GM19351 (cell line): ENCODE data around the gene CAMK1D.
"Not testable (repeated sequence)": the region's sequence is repeated elsewhere in the genome, so short reads cannot be mapped to it uniquely, and the experiment has no call there.

Experiments used
- ATAC-seq: cut with Tn5 transposase; IDR thresholded peaks from one replicate; pipeline ENCODE4 v1.9.1; 2021; ENCODE audit warnings: mild to moderate bottlenecking, moderate library complexity; ENCODE audit not compliant: unreplicated experiment

CAMK1D gene

DNA sequence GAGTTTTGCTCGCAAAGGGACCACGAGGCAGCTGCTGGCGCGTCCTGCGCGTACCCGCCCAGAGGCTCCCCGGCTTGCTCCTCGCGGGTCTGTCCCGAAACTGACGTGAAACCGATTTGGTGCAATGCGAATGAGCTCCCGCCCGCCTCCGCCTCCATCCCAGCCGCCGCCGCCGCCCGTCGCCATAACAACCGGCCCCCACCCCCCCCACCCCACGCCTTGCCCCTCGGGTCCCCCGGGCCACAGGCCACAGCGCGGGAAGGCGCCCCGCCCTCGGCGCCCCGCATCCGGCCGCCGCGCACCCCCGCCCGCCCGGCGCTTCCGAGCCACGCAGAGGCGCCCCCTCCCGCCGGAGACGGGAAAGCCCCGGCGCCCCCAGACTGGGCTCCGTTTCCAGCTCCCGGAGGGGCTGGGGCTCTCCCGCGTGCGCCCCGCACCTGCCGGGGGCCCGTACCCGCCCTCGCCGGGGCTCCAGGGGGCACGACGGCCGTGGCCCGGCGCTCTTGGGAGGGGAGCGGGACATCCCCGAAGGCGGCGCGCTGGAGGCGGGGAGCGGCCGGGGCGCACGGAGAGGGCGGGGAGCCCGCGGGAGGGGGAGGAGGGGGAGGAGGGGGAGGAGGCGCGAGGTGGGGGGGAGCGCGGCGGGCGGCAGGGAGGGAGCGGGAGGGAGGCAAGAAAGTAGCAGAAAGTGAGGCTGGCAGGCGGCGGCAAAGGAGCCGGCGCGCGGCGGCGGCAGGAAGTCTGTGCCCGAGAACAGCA lies at the start of gene CAMK1D:
Gene CAMK1D (plus strand): TSS at position 678 of the 759 bp plus-strand sequence.
- ATAC-seq: peak; percentile 45

DNA sequence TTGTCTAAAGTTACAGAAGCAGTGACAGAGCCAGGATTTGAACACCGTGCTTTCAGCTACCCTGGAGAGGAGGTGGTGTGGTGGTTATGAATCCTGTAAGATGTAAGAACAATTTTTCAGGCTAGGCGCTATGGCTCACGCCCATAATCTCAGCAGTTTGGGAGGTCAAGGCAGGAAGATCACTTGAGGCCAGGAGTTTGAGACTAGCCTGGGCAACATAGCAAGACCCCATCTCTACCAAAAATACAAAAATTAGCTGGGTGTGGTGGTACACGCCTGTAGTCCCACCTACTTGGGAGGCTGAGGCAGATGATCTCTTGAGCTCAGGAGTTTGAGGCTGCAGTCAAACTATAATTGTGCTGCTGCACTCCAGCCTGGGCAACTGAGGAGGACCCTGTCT lies 48.3 kb upstream of the CAMK1D start:
- ATAC-seq: not testable (repeated sequence)

DNA sequence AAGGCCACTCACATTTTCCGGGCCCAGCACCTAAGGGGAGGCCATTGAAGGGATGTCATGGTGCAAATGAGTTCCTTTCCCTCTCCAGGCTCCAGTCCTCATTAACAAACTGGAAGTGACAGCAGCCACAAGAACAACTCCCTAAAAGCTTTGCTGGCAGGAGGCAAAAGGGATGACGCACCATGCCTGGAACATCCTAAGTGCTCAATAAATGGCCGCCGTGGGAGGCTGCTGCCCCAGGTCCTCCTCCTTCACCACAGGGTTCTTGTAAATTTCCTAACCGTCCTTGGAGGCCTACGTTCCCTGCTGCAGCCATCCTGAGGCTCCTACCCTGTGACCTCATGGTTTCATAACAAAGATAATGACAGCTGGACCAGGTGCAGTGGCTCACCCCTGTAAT lies 41.3 kb upstream of the CAMK1D start:
- ATAC-seq: no peak

DNA sequence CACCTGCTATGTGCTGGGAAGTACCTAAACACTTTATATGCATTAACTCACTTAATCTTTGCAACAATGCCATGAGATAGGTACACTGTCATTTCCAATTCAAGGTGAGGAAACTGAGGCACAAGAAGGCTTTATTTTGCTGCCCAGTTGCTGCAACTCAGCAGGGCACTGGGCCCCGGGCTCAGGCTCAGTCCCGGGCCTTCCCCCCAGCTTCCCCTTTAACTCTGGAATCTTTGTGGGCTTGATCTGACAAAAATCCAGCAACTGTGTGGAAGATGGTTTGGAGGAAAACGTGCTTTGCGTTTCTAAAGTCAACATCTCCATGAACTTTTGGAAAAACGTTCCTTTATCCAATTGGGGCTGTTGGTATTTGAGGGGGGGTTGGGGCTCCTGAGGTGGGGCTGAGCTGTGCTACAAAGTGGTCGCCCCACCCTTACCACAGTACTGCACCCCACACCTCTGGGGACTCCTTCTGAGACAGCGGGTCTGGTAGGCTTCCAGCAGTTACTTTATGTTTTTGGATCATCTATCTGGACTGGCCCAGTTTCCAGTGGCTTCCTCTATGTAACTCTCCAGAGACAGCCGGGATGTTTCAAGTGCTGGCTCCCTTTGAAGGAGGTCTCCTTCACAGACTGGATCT lies 40.5 kb upstream of the CAMK1D start:
- ATAC-seq: no peak

DNA sequence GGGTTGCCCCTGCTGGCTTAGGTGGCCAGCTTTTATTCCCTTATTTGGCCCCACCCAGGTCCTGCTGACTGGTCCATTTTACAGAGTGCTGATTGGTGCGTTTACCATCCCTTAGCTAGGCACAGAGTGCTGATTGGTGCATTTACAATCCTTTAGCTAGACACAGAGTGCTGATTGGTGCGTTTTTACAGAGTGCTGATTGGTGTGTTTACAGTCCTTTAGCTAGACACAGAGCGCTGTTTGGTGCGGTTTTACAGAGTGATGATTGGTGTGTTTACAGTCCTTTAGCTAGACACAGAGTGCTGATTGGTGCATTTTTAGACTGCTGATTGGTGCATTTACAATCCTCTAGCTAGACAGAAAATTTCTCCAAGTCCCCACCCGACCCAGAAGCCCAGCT lies 39.6 kb upstream of the CAMK1D start:
- not testable (repeated sequence) for ATAC-seq

DNA sequence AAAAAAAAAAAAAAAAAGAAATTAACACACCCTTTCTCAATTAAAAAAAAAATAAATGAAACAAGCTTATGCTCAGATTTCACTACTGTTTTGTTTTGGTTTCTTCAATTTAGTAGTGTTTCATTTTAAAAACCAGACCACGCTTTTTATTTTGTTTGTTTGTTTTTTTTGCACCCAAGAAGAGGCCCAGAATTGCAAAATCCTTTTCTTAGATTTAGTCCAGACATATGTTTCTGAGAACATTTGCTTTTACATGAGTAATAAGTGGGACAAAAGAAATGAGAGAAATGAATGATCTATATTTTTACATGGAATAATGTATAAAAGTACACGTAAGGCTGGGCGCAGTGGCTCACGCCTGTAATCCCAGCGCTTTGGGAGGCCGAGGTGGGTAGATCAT lies 34.5 kb upstream of the CAMK1D start:
- ATAC-seq: no peak

DNA sequence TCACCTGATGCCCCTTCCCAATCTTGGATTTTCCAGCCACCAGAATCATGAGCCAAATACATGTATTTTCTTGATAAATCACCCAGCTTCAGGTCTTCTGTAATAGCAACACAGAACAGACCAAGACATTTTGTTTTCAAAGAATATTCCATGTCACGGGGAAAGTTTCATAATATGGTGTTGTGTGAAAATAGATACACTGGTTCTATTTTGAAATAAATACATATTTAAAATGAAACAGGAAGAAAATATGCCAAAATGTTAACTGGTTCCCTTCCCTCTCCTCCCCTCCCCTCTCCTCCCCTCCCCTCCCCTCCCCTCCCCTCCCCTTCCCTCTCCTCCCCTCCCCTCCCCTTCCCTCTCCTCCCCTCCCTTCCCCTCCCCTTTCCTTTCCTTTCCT lies 30.3 kb upstream of the CAMK1D start:
- no peak for ATAC-seq

DNA sequence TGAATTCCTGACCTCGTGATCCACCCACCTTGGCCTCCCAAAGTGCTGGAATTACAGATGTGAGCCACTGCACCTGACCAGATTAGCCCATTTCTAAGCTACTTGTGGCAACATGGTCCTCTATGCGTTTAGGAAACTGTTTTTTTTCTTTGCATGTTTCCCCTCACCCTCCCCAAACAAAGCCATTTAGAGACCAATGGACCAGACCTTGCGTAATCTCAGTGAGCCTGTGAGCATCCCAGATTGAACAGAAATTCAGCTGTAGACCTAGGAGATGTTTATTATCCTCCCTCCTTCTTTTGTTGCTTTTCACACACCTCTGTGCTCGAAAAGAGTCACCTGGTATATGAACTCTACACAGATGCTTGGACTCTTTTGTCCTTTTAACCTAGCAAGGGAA lies 28.5 kb upstream of the CAMK1D start:
- ATAC-seq: no peak

DNA sequence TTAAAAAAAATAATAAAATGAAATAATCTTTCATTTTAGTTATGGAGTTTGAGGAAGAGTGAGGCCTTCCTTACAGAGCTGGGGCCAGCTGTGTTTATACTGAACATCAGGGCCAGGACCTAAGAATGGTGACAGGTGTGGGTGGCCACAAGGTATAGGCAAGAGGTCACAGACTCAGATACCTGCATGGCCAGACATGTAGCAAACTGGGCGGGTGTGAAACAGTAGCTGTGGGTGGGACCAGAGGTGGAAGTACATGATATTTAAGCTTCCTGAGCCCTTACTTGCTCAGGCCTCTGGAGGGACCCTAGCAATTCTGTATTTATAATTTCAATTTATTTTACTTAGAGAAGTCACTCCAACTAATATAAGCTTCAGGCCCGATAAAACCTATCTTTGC lies 27.7 kb upstream of the CAMK1D start:
- ATAC-seq: no peak

DNA sequence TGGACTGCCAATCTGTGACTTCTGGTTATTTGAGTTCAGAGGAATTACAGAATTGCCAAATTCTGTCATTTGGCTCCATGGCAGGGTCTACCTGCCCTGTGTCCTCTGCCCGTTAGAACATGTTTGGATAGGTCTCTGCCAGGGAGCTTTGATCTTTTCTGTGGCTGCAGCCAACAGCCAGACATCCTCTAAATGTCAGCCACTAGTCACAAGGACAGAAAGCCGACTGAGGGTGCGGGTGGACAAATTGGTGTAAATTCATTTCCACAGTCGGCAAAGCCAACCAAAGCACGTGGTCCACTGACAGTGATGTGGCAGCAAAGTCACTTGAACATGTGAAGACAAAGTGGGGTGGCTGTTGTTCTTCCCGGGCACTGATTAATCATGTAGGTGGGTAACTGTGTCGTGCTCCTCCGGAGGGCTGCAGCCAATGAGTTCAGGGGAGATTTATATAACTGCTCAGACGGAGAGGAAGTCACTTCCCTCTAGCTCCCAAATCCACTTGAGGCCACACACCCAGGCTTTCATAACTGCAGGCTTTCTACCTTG lies 26.7 kb upstream of the CAMK1D start:
- ATAC-seq: no peak

DNA sequence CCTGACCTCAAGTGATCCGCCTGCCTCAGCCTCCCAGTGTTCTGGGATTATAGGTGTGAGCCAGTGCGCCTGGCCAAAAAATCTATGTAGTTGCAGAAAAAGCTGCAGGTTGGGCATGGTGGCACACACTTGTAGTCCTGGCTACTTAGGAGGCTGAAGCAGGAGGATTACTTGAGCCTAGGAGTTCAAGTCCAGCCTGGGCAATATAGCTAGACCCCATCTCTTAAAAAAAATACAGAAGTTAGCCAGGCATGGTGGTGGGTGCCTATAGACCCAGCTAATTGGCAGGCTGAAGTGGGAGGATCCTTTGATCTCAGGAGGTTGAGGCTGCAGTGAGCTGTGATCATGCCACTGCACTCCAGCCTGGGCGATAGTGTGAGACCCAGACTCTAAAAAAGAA lies 24.8 kb upstream of the CAMK1D start:
- ATAC-seq: no peak

DNA sequence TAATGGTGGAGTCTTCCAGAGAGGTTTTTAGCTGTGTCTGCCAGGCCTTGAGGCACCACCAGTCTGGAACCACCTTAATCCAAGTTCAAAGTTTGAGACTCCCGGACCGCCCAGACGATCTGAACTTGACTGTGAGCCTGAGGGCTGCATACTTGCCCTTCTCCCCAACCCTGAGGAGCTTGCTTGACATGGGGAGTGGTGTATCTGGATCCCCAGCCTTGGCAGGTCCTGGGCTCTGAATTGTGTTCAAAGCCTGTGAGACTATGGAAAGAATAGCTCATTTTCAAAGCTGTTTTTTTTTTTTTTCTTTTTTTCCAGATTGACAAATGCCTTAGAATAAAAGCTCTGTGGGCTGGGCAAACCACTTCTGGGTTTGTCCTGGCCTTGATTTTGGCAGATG lies 22.3 kb upstream of the CAMK1D start:
- no peak for ATAC-seq

DNA sequence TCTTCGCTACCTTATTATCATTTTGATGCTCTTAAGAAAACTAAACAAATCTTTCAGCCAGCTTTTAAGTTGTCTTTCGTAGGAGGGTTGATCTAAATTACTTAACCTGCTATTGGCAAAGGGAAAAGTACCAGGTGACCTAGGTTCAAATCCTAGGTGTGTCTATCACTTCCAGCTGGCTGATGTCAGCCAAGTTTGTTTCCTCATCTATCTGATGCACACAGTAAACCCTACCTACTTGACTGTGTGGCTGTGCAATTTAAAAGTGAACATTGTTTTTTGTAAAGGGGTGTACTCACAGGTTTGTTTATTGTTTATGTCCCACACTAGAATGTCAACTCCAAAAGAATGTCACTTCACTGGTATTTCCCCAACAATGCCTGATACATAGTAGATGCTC lies 21.9 kb upstream of the CAMK1D start:
- no peak for ATAC-seq

DNA sequence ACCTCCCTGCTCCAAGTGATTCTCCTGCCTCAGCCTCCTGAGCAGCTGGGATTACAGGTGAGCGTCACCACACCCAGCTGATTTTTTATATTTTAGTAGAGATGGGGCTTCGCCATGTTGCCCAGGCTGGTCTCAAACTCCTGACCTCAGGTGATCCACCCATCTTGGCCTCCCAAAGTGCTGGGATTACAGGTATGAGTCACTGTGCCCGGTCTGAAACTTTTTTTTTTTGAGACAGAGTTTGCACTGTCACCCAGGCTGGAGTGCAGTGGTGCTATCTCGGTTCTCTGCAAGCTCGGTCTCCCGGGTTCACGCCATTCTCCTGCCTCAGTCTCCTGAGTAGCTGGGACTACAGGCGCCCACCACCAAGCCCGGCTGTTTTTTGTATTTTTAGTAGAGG lies 21.0 kb upstream of the CAMK1D start:
- not testable (repeated sequence) for ATAC-seq

DNA sequence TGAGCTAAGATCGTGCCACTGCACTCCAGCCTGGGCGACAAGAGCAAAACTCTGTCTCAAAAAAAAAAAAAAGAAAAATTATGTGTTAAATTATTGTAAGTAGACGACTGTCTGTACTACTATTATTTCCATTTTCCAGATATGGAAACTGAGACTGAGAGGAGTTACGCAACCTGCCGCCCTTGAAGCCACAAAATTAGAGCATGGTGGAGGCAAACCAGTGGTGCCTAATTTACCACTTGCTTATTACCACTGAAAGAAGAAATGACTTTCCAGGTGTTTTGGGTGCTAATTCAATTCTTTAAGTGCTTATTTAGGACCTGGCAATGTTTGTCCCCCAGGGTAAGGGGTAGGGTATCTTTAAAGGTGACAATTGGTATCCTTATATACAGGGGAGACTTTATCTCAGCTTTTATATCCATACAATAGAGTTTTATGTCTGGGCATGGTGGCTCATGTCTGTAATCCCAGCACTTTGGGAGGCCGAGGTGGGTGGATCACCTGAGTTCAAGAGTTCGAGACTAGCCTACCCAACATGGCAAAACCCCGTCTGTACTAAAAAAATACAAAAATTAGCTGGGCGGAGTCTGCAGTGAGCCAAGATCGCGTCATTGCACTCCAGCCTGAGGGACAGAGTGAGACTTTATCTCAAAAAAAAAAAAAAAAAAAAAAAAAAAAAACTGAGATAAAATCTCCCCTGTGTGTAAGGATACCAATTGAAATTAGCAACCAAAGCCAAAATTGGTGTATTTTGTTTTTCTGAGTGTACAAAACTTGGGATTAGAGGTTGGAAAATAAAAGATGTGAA lies 16.6 kb upstream of the CAMK1D start:
- no peak for ATAC-seq

DNA sequence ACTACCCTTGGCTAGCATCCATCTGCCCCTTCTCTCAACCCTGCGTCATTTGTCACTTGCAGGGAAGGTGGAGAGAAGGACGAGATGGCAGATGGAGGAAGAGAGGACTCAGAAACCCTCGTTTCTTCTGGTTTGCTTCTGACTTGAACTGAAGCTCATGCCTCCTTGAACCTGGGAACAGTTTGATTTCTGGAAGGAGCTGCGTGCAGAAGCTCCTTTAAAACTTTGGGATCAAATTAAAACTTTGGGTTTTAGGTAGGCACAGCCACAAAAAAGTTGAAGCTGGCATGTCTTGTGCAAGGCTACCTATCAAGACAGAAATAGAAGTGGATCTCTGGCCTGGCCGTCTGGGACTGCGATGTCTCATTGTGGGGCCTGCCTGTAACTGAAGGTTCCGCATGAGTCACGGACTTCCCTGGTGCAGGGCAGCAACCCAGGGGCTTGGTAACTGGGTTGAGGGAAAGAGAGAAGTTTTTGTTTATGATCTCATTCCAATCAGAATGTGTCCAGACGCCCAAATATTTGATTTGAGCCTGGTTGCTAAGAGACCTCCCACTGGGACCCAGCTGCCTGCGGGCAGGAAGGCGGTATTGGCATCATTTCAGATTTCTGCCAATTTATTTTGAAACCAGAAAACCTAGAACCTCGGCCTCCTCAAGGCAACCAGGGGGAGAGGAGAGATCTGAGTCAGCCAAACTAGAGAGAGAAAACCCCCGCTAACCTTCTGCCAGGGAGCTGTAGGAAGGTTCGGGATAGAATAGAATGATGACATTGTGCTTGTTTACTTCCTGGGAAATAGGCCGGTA lies 15.8 kb upstream of the CAMK1D start:
- peak; percentile 68 for ATAC-seq

DNA sequence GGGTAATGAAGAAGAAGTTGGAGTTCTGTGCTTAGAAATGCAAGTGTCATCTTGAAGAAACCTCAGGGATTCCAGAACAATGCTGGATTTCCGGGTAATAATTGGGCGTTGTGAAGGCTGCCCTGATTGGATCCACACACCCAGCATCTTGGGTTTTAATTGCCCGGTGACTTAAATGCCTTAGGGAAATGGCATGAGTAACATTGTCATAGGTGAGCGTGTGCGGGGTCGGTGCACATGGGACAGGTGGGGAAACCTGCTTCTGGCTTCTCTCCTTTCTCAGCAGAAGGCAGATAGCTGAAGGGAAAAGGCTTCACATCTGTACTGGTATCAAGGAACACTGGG lies 15.2 kb upstream of the CAMK1D start:
- no peak for ATAC-seq

DNA sequence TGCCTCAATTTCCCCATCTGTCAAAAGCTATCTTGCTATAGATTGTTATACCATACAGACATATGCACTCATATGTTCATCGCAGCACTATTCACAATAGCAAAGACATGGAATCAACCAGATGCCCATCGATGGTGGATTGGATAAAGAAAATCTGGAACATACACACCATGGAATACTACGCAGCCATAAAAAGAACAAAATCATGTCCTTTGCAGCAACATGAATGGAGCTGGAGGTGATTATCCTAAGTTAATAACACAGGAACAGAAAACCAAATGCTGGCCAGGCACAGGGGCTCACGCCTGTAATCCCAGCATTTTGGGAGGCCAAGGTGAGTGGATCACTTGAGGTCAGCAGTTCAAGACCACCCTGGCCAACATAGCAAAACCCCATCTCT lies 14.2 kb upstream of the CAMK1D start:
- ATAC-seq: not testable (repeated sequence)

DNA sequence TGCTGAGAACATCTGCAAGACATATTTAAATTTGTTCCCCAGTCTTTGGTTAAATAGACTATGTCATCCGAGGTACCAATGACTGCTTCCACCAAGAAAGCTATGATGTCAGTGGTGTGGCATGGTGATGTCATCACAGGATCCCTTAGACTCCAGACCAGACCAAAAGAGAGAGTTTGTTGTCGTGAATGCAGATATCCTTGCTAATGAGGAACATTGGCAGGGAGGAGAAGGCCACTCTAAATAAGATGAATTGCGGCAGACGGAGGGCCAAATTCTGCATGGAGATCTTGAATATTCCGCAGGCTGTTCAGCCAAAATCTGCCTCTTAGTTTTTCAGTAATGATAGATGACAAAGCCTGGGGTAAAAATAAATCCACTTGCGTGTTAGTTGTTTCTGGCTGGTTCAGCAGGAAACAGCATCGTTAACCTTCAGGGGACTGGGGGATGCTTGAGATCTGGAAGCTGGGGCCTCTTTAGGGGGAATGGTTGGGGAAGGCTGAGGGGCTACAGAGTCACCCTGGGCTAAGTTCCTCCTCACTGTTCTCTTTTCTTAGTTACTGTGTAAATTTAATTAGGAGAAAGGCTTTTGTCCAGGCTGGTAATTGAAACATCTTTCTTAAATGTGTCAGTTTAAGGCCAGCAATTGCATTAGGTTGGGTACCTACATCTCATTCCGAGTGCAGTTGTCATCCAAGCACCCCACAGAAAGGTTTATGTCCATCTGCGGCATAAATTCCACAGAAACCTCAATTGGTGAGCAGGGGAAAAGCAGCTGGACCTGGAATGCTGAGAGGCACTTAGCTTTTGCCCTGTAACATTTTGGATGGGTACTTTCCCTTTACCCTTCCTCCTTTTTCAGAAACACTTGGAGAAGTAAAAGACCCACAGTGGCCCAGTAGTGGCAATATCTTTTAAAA lies 11.6 kb upstream of the CAMK1D start:
- ATAC-seq: no peak

DNA sequence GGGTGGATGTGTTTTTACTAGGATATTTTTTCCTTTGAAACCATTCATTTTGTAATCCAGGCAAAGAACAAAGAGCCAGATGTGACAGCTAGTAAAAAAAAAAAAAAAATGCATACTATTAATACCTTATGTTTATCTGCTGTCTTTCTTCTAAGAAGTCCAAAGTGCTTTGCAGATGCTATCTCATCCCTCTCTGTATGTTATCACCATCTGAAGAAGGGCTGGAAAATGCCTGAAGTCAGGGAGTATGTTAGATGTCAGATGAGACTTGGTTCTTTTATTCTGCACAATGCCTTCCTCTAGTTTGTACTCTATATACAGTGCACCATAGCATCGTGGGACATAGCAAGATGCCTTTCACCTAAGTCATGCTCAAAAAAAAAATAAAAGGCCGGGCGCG lies 10.4 kb upstream of the CAMK1D start:
- ATAC-seq: no peak
